SK-N-MC (cell line): Measurements from ENCODE around the gene CFAP44.

ENCODE experiments used
- EZH2 ChIP-seq: fragments of 200-600 bp; sonication (generic); IDR thresholded peaks from one replicate; pipeline ENCODE4 v1.6.1; 2017; ENCODE audit warnings: antibody characterized with exemption
- POLR2AphosphoS5 ChIP-seq: IDR thresholded peaks from 2 replicates; pipeline ENCODE4 v1.6.1; 2012; ENCODE audit warnings: mild to moderate bottlenecking, low read depth, low read length, borderline replicate concordance

DNA sequence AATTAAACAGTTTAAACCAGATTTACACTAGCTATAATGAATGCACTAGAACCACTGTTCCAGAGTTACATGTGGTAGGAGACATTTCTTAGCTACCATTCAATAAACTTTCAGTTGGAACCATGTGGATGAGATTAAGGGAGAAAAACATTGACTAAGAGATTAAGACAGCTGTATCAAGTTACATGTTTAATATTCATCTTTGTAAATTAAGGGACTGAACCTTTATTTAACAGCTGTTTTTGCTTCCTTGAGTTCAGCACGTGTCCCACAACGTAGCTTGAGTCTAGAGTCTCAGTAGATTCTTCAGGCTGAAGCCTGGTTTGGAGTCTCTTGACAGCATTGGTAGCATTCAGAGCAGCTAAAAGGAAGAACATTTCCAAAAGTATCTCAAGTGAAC, 27.2 kb upstream of the CFAP44 start:
- no peak for TF ChIP-seq EZH2
- TF ChIP-seq POLR2AphosphoS5: no peak
